Hepatocyte (in vitro differentiated cells): ENCODE data around the gene DENND5A. TPM values are rescaled to one million over a fixed set of nuclear protein-coding genes. Genes with fewer than 3 reads are reported as not detected.
"Not testable (repeated sequence)": the region's sequence is repeated elsewhere in the genome, so short reads cannot be mapped to it uniquely, and the experiment has no call there.

Experiments used
- DNase-seq: peaks from one replicate; pipeline ENCODE4 v3.0.0-alpha.2; 2016; ENCODE audit warnings: low spot score
- H2AFZ ChIP-seq: fragments of 200-600 bp; sonication (generic); 2 replicates; pipeline ENCODE4 v1.6.0; 2016; ENCODE audit warnings: antibody characterized with exemption, mild to moderate bottlenecking
- H3K27ac ChIP-seq: fragments of 200-600 bp; sonication (generic); 2 replicates; pipeline ENCODE4 v1.5.1; 2016; ENCODE audit warnings: mild to moderate bottlenecking
- H3K27me3 ChIP-seq: fragments of 200-600 bp; sonication (generic); 2 replicates; pipeline ENCODE4 v1.6.1; 2016
- H3K36me3 ChIP-seq: fragments of 200-600 bp; sonication (generic); replicated peaks from 2 replicates; pipeline ENCODE4 v1.5.1; 2016; ENCODE audit warnings: low read depth; ENCODE audit not compliant: insufficient read depth
- H3K4me1 ChIP-seq: fragments of 200-600 bp; sonication (generic); 2 replicates; pipeline ENCODE4 v1.5.1; 2016; ENCODE audit warnings: mild to moderate bottlenecking, moderate library complexity; ENCODE audit not compliant: insufficient read depth
- H3K4me2 ChIP-seq: fragments of 200-600 bp; sonication (generic); 2 replicates; pipeline ENCODE4 v1.6.0; 2016
- H3K4me3 ChIP-seq: fragments of 200-600 bp; sonication (generic); 2 replicates; pipeline ENCODE4 v1.5.1; 2016; ENCODE audit warnings: mild to moderate bottlenecking
- H3K79me2 ChIP-seq: fragments of 200-600 bp; sonication (generic); 2 replicates; pipeline ENCODE4 v1.6.0; 2017; ENCODE audit warnings: mild to moderate bottlenecking
- H3K9me2 ChIP-seq: fragments of 200-600 bp; sonication (generic); replicated peaks from 2 replicates; pipeline ENCODE4 v1.6.0; 2017; ENCODE audit warnings: mild to moderate bottlenecking; ENCODE audit not compliant: insufficient read depth
- H3K9me3 ChIP-seq: fragments of 200-600 bp; sonication (generic); 2 replicates; pipeline ENCODE4 v1.5.1; 2016; ENCODE audit warnings: low read depth, mild to moderate bottlenecking
- H4K20me1 ChIP-seq: fragments of 200-600 bp; sonication (generic); 2 replicates; pipeline ENCODE4 v1.6.0; 2016; ENCODE audit warnings: mild to moderate bottlenecking; ENCODE audit not compliant: insufficient read depth, poor library complexity, severe bottlenecking
- CTCF ChIP-seq: fragments of 200-600 bp; sonication (generic); IDR thresholded peaks from 2 replicates; pipeline ENCODE4 v1.5.1; 2016; ENCODE audit warnings: antibody characterized with exemption, mild to moderate bottlenecking; ENCODE audit not compliant: poor library complexity
- EZH2 ChIP-seq: fragments of 200-600 bp; sonication (generic); IDR thresholded peaks from 2 replicates; pipeline ENCODE4 v1.6.1; 2016; ENCODE audit warnings: antibody characterized with exemption, mild to moderate bottlenecking, borderline replicate concordance
- EZH2phosphoT487 ChIP-seq: fragments of 200-600 bp; sonication (generic); IDR thresholded peaks from one replicate; pipeline ENCODE4 v1.6.1; 2018; ENCODE audit warnings: antibody characterized with exemption, mild to moderate bottlenecking, low read depth, moderate library complexity; ENCODE audit not compliant: unreplicated experiment, severe bottlenecking
- WGBS: methylation state at CpG from one replicate; pipeline ENCODE4 v1.1.6; 2016; ENCODE audit warnings: low lambda C conversion rate; ENCODE audit errors: missing lambda C conversion rate; 5-methylcytosine and 5-hydroxymethylcytosine counted together
- polyA plus RNA-seq: library from polyadenylated mRNA; unstranded; fragments of >200 nt; fragmentation: Nextera tagmentation; extraction: Ambion mirVana; gene quantifications from 2 replicates; pipeline ENCODE4 v1.2.1, GENCODE V29; 2016
- total RNA-seq: library from RNA; depleted of rRNA; stranded (reverse); fragments of >200 nt; gene quantifications from 2 replicates; pipeline ENCODE4 v1.2.3, GENCODE V29; 2014

The DENND5A gene
- total and polyA plus RNA-seq, 2 experiments from 2014 or later: 29.7 to 56.4 TPM

DNA sequence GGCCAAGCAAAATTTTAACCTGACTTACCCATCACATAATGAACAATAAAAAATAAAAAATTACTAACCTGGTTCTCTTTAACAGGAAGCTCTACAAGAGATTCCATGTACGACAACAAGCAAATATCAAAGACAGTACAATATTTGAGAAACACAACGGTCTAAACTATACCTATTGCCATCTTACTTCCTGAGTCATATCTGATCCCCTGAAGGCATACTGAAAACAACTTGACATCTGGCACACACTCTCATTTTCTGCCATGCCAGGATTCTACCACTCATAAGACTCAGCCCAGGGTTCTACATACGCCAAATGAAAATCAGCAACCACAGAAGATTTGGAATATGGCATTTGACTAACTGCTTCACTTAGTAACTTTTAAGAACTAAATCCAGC, 13.8 kb downstream of the DENND5A start:
- Histone ChIP-seq H3K27me3 (no peaks in the 10 kb centered on the region), H3K4me1 (no peaks in the 10 kb centered on the region), H3K36me3 (no peaks in the 10 kb centered on the region), H3K79me2 (peaks cover 100% of the 10 kb centered on the region), H3K4me2 (no peak overlapping the region), H3K9me3 (no peaks in the 10 kb centered on the region), H2AFZ (no peak overlapping the region), H4K20me1 (peaks cover 35% of the 10 kb centered on the region), H3K9me2 (no peaks in the 10 kb centered on the region), H3K27ac (no peak overlapping the region), H3K4me3 (no peak overlapping the region)
- WGBS: 93% methylated on average over 3 of the region's 3 CpGs
- no peak for DNase-seq
- no peak for TF ChIP-seq EZH2phosphoT487
- TF ChIP-seq EZH2: no peak
- no peak for TF ChIP-seq CTCF

- peaks cover 100% of the 10 kb centered on the region for H3K79me2 ChIP-seq
- no peak overlapping the region for H3K4me2 ChIP-seq
- no peak overlapping the region for H3K4me3 ChIP-seq
- no peaks in the 10 kb centered on the region for H3K4me1 ChIP-seq
- no peaks in the 10 kb centered on the region for H3K9me3 ChIP-seq
- H3K27ac ChIP-seq: no peak overlapping the region
- H3K36me3 ChIP-seq: no peaks in the 10 kb centered on the region
- 64% methylated on average over 2 of the region's 2 CpGs for WGBS
- no peak overlapping the region for H2AFZ ChIP-seq
- DNase-seq: no peak
- H4K20me1 ChIP-seq: peaks cover 36% of the 10 kb centered on the region
- TF ChIP-seq EZH2phosphoT487: no peak
- TF ChIP-seq CTCF: no peak
- H3K9me2 ChIP-seq: no peaks in the 10 kb centered on the region
- H3K27me3 ChIP-seq: no peaks in the 10 kb centered on the region
Observed at GRCh38 chr11:9250139-9250582, 15.0 kb downstream of the DENND5A start.

- TF ChIP-seq CTCF: no peak
- no peak for TF ChIP-seq EZH2phosphoT487
- TF ChIP-seq EZH2: no peak
- H3K36me3 ChIP-seq: no peaks in the 10 kb centered on the region
- 94% methylated on average over 7 of the region's 7 CpGs for WGBS
Observed at GRCh38 chr11:9249252-9249651, 15.9 kb downstream of the DENND5A start.

GRCh38 chr11:9247863-9248262, 17.3 kb downstream of the DENND5A start:
- Histone ChIP-seq H3K79me2 (peaks cover 100% of the 10 kb centered on the region), H3K27ac (no peak overlapping the region), H3K27me3 (no peaks in the 10 kb centered on the region), H2AFZ (no peak overlapping the region), H4K20me1 (peaks cover 35% of the 10 kb centered on the region), H3K4me3 (no peak overlapping the region), H3K4me2 (no peak overlapping the region), H3K4me1 (no peaks in the 10 kb centered on the region), H3K9me3 (no peaks in the 10 kb centered on the region), H3K9me2 (no peaks in the 10 kb centered on the region), H3K36me3 (no peaks in the 10 kb centered on the region)
- TF ChIP-seq EZH2phosphoT487 (no peak), EZH2 (no peak), CTCF (no peak)
- no peak for DNase-seq
- WGBS: 98% methylated on average over 3 of the region's 3 CpGs

More at GRCh38 chr11:9249252-9249651, 15.9 kb downstream of the DENND5A start:
- Histone ChIP-seq H3K4me3 (no peak overlapping the region), H3K27me3 (no peaks in the 10 kb centered on the region), H2AFZ (no peak overlapping the region), H3K9me3 (no peaks in the 10 kb centered on the region), H3K4me1 (no peaks in the 10 kb centered on the region), H3K79me2 (peaks cover 100% of the 10 kb centered on the region), H3K27ac (no peak overlapping the region), H4K20me1 (peaks cover 30% of the 10 kb centered on the region), H3K9me2 (no peaks in the 10 kb centered on the region), H3K4me2 (no peak overlapping the region)
- DNase-seq: no peak

DNA sequence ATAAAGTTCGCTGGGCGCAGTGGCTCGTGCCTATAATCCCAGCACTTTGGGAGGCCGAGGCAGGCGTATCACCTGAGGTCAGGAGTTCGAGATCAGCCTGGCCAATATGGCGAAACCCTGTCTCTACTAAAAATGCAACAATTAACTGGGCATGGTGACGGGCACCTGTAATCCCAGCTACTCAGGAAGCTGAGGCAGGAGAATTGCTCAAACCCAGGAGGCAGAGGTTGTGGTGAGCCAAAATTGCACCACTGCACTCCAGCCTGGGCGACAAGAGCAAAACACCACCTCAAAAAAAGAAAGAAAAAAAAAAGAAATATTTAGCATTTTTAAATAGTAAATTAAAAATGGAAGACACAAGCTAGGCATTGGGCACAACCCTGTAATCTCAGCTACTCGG, 28.9 kb downstream of the DENND5A start:
- not testable (repeated sequence) for H3K27me3 ChIP-seq, H3K4me3 ChIP-seq, H3K9me3 ChIP-seq, H3K36me3 ChIP-seq, H2AFZ ChIP-seq, H3K27ac ChIP-seq, H3K4me2 ChIP-seq, H3K9me2 ChIP-seq, DNase-seq, H3K4me1 ChIP-seq
- WGBS: 96% methylated on average over 10 of the region's 10 CpGs
- H4K20me1 ChIP-seq: peaks cover 26% of the 10 kb centered on the region
- H3K79me2 ChIP-seq: peaks cover 97% of the 10 kb centered on the region
